GM23338 (cell line): ENCODE measurements around the gene KAT6B. TPM values are rescaled to one million over a fixed set of nuclear protein-coding genes. Genes with fewer than 3 reads are reported as not detected.

Source experiments
- CREB1 ChIP-seq: fragments of 250-450 bp; sonication (Bioruptor Pico); IDR thresholded peaks from 2 replicates; pipeline ENCODE4 v1.5.0; 2020; ENCODE audit warnings: low read depth, mild to moderate bottlenecking, moderate library complexity
- CTCF ChIP-seq, 2 experiments: fragments of 200-600 bp in 1 of 2; sonication (generic) in 1 of 2; conservative IDR thresholded peaks; 2 replicates each; pipeline versions ENCODE4 v1.5.1 to v1.6.1; 2016 to 2017; ENCODE audit warnings: antibody characterized with exemption in 2 of 2, low read depth in 2 of 2, mild to moderate bottlenecking in 2 of 2, moderate library complexity in 1 of 2
- ETS1 ChIP-seq: IDR thresholded peaks from 2 replicates; pipeline ENCODE4 v1.6.1; 2016; ENCODE audit warnings: antibody characterized with exemption
- EZH2phosphoT487 ChIP-seq: fragments of 200-600 bp; sonication (generic); IDR thresholded peaks from one replicate; pipeline ENCODE4 v1.8.1; 2018; ENCODE audit warnings: antibody characterized with exemption; ENCODE audit not compliant: unreplicated experiment
- JUNB ChIP-seq: IDR thresholded peaks from one replicate; pipeline ENCODE4 v1.6.1; 2016; ENCODE audit warnings: antibody characterized with exemption; ENCODE audit not compliant: unreplicated experiment
- NANOG ChIP-seq: IDR thresholded peaks from 2 replicates; pipeline ENCODE4 v1.6.1; 2016; ENCODE audit warnings: antibody characterized with exemption, borderline replicate concordance
- ZNF114 ChIP-seq: fragments of 250-450 bp; sonication (Bioruptor Pico); IDR thresholded peaks from 2 replicates; pipeline ENCODE4 v1.5.0; 2020; ENCODE audit warnings: mild to moderate bottlenecking, moderate library complexity
- ZNF331 ChIP-seq: fragments of 250-450 bp; sonication (Bioruptor Pico); IDR thresholded peaks from 2 replicates; pipeline ENCODE4 v1.5.0; 2020; ENCODE audit warnings: low read depth, mild to moderate bottlenecking, moderate library complexity
- ZNF462 ChIP-seq: fragments of 250-450 bp; sonication (Bioruptor Pico); IDR thresholded peaks from 2 replicates; pipeline ENCODE4 v1.5.0; 2020; ENCODE audit warnings: mild to moderate bottlenecking, moderate library complexity
- polyA plus RNA-seq: library from polyadenylated mRNA; unstranded; fragments of >200 nt; fragmentation: Nextera tagmentation; extraction: Ambion mirVana; gene quantifications from 2 replicates; pipeline ENCODE4 v1.2.1, GENCODE V29; 2016
- total RNA-seq: library from RNA; depleted of rRNA; stranded (reverse); fragments of >200 nt; shearing (Covaris generic); gene quantifications from 2 replicates; pipeline ENCODE4 v1.2.3, GENCODE V29; 2014

KAT6B gene
- total and polyA plus RNA-seq, 2 experiments from 2014 or later = 21.3 to 31.4 TPM

- TF ChIP-seq ZNF462 (CRISPR knock-in tag) = no peak
- no peak for TF ChIP-seq CTCF (conservative IDR thresholded peaks at IDR 0.05; ENCODE audit: low read depth in 2 of 2)
- TF ChIP-seq CREB1 (CRISPR knock-in tag) = no peak
- no peak for TF ChIP-seq ZNF114 (CRISPR knock-in tag)
- no peak for TF ChIP-seq NANOG
- TF ChIP-seq EZH2phosphoT487 = no peak
- no peak for TF ChIP-seq JUNB
- no peak for TF ChIP-seq ZNF331 (CRISPR knock-in tag)
- TF ChIP-seq ETS1 = no peak
Observed at GRCh38 chr10:75002967-75003594, 176.7 kb downstream of the KAT6B start (continued).
